ENCODE data around the gene OR8A1. TPM values are rescaled to one million over a fixed set of nuclear protein-coding genes. Genes with fewer than 3 reads are reported as not detected.

The OR8A1 gene
- total RNA-seq, 4 donors from 2014 or later: not detected

GRCh38 chr11:124610295-124610694 is 40.5 kb downstream of the OR8A1 start:
- intact Hi-C loops (cut with DNase I): no loop called here
- Histone ChIP-seq H3K9me3 (no peaks in the 10 kb centered on the region), H3K36me3 (no peaks in the 10 kb centered on the region), H3K27ac (replicated peaks in 1 of 4) (no peak overlapping the region), H3K4me1 (no peaks in the 10 kb centered on the region), H3K27me3 (peaks cover 0 to 24% (median 2%) of the 10 kb centered on the region in 4 donors), H3K4me3 (no peak overlapping the region)
- TF ChIP-seq EP300 (IDR thresholded peaks at IDR 0.05): no peak
- no peak for TF ChIP-seq POLR2A (IDR thresholded peaks at IDR 0.05; ENCODE audit: low read depth)
- 85% methylated on average over 2 of the region's 2 CpGs for whole genome bisulfite sequencing
- no peak for DNase-seq (ENCODE audit: extremely low spot score)

GRCh38 chr11:124611064-124611463 is 41.3 kb downstream of the OR8A1 start, which contains the start of gene PANX3:
PANX3 (plus strand) TSS chr11:124611428; CDS start chr11:124611557, 129 bp downstream.
- H3K9me3 ChIP-seq: no peaks in the 10 kb centered on the region
- no peak within 1 kb of the TSS for H3K4me3 ChIP-seq
- H3K27ac ChIP-seq (replicated peaks in 1 of 4): no peak within 1 kb of the TSS
- intact Hi-C loops (cut with DNase I): no loop called here
- H3K4me1 ChIP-seq: no peaks in the 10 kb centered on the region
- DNase-seq (ENCODE audit: extremely low spot score): no peak
- no peaks in the 10 kb centered on the region for H3K36me3 ChIP-seq
- 88% methylated on average over 5 of the region's 5 CpGs for WGBS
- H3K27me3 ChIP-seq: peaks cover 0 to 31% (median 2%) of the 10 kb centered on the region in 4 donors
- TF ChIP-seq EP300 (IDR thresholded peaks at IDR 0.05) (no peak), POLR2AphosphoS5 (IDR thresholded peaks at IDR 0.05) (no peak), POLR2A (IDR thresholded peaks at IDR 0.05; ENCODE audit: low read depth) (no peak), CTCF (IDR thresholded peaks at IDR 0.05) (no peak)

GRCh38 chr11:124612045-124612444 is 42.2 kb downstream of the OR8A1 start:
- TF ChIP-seq POLR2AphosphoS5 (IDR thresholded peaks at IDR 0.05): no peak
- TF ChIP-seq POLR2A (IDR thresholded peaks at IDR 0.05; ENCODE audit: low read depth): no peak
- TF ChIP-seq EP300 (IDR thresholded peaks at IDR 0.05): no peak
- no peak for TF ChIP-seq CTCF (IDR thresholded peaks at IDR 0.05)
- Histone ChIP-seq H3K4me3 (no peak overlapping the region), H3K27ac (replicated peaks in 1 of 4) (no peak overlapping the region), H3K27me3 (peaks cover 0 to 40% (median 2%) of the 10 kb centered on the region in 4 donors), H3K4me1 (no peaks in the 10 kb centered on the region), H3K36me3 (no peaks in the 10 kb centered on the region), H3K9me3 (no peaks in the 10 kb centered on the region)
- no peak for DNase-seq (ENCODE audit: extremely low spot score)
- 72% methylated on average over 3 of the region's 3 CpGs for WGBS
- intact Hi-C loops (cut with DNase I): no loop called here

GRCh38 chr11:124612567-124613246 is 42.9 kb downstream of the OR8A1 start:
- Histone ChIP-seq H3K4me1 (no peaks in the 10 kb centered on the region), H3K9me3 (no peaks in the 10 kb centered on the region), H3K4me3 (no peak overlapping the region), H3K36me3 (no peaks in the 10 kb centered on the region), H3K27ac (replicated peaks in 1 of 4) (no peak overlapping the region), H3K27me3 (peaks cover 0 to 42% (median 2%) of the 10 kb centered on the region in 4 donors)
- DNase-seq (ENCODE audit: extremely low spot score): no peak
- intact Hi-C loops (cut with DNase I): no loop called here
- WGBS: 61% methylated on average over 10 of the region's 10 CpGs
- TF ChIP-seq POLR2A (IDR thresholded peaks at IDR 0.05; ENCODE audit: low read depth): no peak
- TF ChIP-seq CTCF (IDR thresholded peaks at IDR 0.05): no peak
- no peak for TF ChIP-seq POLR2AphosphoS5 (IDR thresholded peaks at IDR 0.05)
- TF ChIP-seq EP300 (IDR thresholded peaks at IDR 0.05): no peak

- no peak for DNase-seq (ENCODE audit: extremely low spot score)
- TF ChIP-seq CTCF (IDR thresholded peaks at IDR 0.05) (no peak), POLR2AphosphoS5 (IDR thresholded peaks at IDR 0.05) (no peak), POLR2A (IDR thresholded peaks at IDR 0.05; ENCODE audit: low read depth) (no peak), EP300 (IDR thresholded peaks at IDR 0.05) (no peak)
- WGBS: 80% methylated on average over 5 of the region's 5 CpGs
Observed at GRCh38 chr11:124618863-124619262, 49.1 kb downstream of the OR8A1 start.

More at GRCh38 chr11:124618863-124619262, 49.1 kb downstream of the OR8A1 start:
- H3K27ac ChIP-seq (replicated peaks in 1 of 4): no peak overlapping the region
- intact Hi-C loops (cut with DNase I): no loop called here
- H3K36me3 ChIP-seq: no peaks in the 10 kb centered on the region
- H3K4me1 ChIP-seq: peaks cover 12 to 15% (median 12%) of the 10 kb centered on the region in 4 donors
- peaks cover 0 to 35% (median 2%) of the 10 kb centered on the region in 4 donors for H3K27me3 ChIP-seq
- no peak overlapping the region for H3K4me3 ChIP-seq
- H3K9me3 ChIP-seq: no peaks in the 10 kb centered on the region

Small RNAs within 50 kb of the gene (small RNA-seq; reads per million reads assigned to genes)
- 0 reads per million in 3 donors for gene OR8A3P

Other genes starting within 250 kb of the OR8A1 start
- not detected for gene OR8D2, start 249.8 kb upstream of the OR8A1 start, total RNA-seq
- gene OR8B2, start 185.5 kb upstream of the OR8A1 start, total RNA-seq: not detected
- gene OR8B3, start 171.0 kb upstream of the OR8A1 start, total RNA-seq: not detected
- not detected for gene OR8B4, start 145.1 kb upstream of the OR8A1 start, total RNA-seq
- gene OR8B8, start 124.3 kb upstream of the OR8A1 start, total RNA-seq: not detected
- gene OR8B12, start 26.3 kb upstream of the OR8A1 start, total RNA-seq: not detected
- not detected for gene PANX3, start 41.4 kb downstream of the OR8A1 start, total RNA-seq
- 10 to 100 TPM; 32.0 to 50.9 (median 35.8) TPM for gene TBRG1, start 52.9 kb downstream of the OR8A1 start, total RNA-seq
- 1 to 10 TPM; 3.1 to 4.5 (median 3.5) TPM for gene SIAE, start 103.7 kb downstream of the OR8A1 start, total RNA-seq
- gene SPA17, start 103.9 kb downstream of the OR8A1 start, total RNA-seq: 1 to 10 TPM; 4.2 to 8.6 (median 5.8) TPM
- 1 to 10 TPM; 1.4 to 2.3 (median 1.6) TPM for gene NRGN, start 169.9 kb downstream of the OR8A1 start, total RNA-seq
- under 1 TPM in 1 of 4 donors, not detected in 3; 0.29 TPM for gene VSIG2, start 182.3 kb downstream of the OR8A1 start, total RNA-seq
- 10 to 100 TPM; 10.8 to 52.8 (median 41.1) TPM for gene ESAM, start 192.3 kb downstream of the OR8A1 start, total RNA-seq
- gene MSANTD2, start 230.4 kb downstream of the OR8A1 start, total RNA-seq: 10 to 100 TPM in 3 of 4 donors, 1 to 10 TPM in 1; 9.6 to 14.0 (median 12.1) TPM

All from esophagus muscularis mucosa (tissue), 4 donors.